Measurements from ENCODE around the gene CYTH3.
A peak's percentile ranks its signal among the peaks of the same experiment; 100 is the strongest.
"Not testable (repeated sequence)": the region's sequence is repeated elsewhere in the genome, so short reads cannot be mapped to it uniquely, and the experiment has no call there.

Gene CYTH3

GRCh38 chr7:6272481-6273323, at the start of gene CYTH3:
TSS of gene CYTH3 (minus strand) at chr7:6272624. CDS start at chr7:6272507, 117 bp downstream.
- DNase-seq = peak; percentile 41

GRCh38 chr7:6320791-6321190, 48.4 kb upstream of the CYTH3 start:
- DNase-seq = no peak

GRCh38 chr7:6317797-6318438, 45.5 kb upstream of the CYTH3 start:
- DNase-seq = no peak

GRCh38 chr7:6316226-6316625, 43.8 kb upstream of the CYTH3 start:
- DNase-seq = no peak

GRCh38 chr7:6315746-6316145, 43.3 kb upstream of the CYTH3 start:
- no peak for DNase-seq

- DNase-seq = no peak
These were observed 38.0 kb upstream of the CYTH3 start for GRCh38 chr7:6310271-6310993.

- no peak for DNase-seq
These were observed 35.3 kb upstream of the CYTH3 start for GRCh38 chr7:6307762-6308161.

GRCh38 chr7:6306471-6306870, 34.0 kb upstream of the CYTH3 start:
- no peak for DNase-seq

- no peak for DNase-seq
These were observed 32.9 kb upstream of the CYTH3 start for GRCh38 chr7:6305330-6305729.

- DNase-seq = not testable (repeated sequence)
These were observed 29.0 kb upstream of the CYTH3 start for GRCh38 chr7:6301446-6301845.

GRCh38 chr7:6299774-6300173, 27.4 kb upstream of the CYTH3 start:
- no peak for DNase-seq

GRCh38 chr7:6294839-6295238, 22.4 kb upstream of the CYTH3 start:
- no peak for DNase-seq

GRCh38 chr7:6293202-6293601, 20.8 kb upstream of the CYTH3 start:
- no peak for DNase-seq

- not testable (repeated sequence) for DNase-seq
These were observed 19.5 kb upstream of the CYTH3 start for GRCh38 chr7:6291941-6292340.

GRCh38 chr7:6291531-6291930, 19.1 kb upstream of the CYTH3 start:
- no peak for DNase-seq

GRCh38 chr7:6290319-6290741, 17.9 kb upstream of the CYTH3 start:
- no peak for DNase-seq

- no peak for DNase-seq
These were observed 15.9 kb upstream of the CYTH3 start for GRCh38 chr7:6288270-6288860.

GRCh38 chr7:6286486-6286885, 14.1 kb upstream of the CYTH3 start:
- no peak for DNase-seq

- DNase-seq = no peak
These were observed 12.3 kb upstream of the CYTH3 start for GRCh38 chr7:6284461-6285360.

GRCh38 chr7:6284055-6284400, 11.6 kb upstream of the CYTH3 start:
- DNase-seq = no peak

GRCh38 chr7:6283391-6284054, 11.1 kb upstream of the CYTH3 start:
- DNase-seq = not testable (repeated sequence)

GRCh38 chr7:6279937-6280336, 7.5 kb upstream of the CYTH3 start:
- DNase-seq = no peak

All from GF-D8 (cell line).